ENCODE measurements around the gene CENPH. TPM values are rescaled to one million over a fixed set of nuclear protein-coding genes. Genes with fewer than 3 reads are reported as not detected.

Gene CENPH
- total RNA-seq, 1 experiment from 2014 or later: 79.0 TPM

GRCh38 chr5:69231281-69231680, 41.9 kb downstream of the CENPH start:
- DNase-seq (ENCODE audit: low spot score): no peak
- ChIA-PET CTCF (no interaction called here), POLR2A (no interaction called here)
- Mint-ChIP-seq H3K36me3 (peaks cover 21% of the 10 kb centered on the region), H3K4me1 (peaks cover 10% of the 10 kb centered on the region), H3K9me3 (no peaks in the 10 kb centered on the region), H3K4me3 (no peak overlapping the region), H3K27me3 (ENCODE audit: low read depth) (no peaks in the 10 kb centered on the region), H3K27ac (no peak overlapping the region)
- ATAC-seq: no peak
- TF ChIP-seq HMGA2 (CRISPR knock-in tag; IDR thresholded peaks at IDR 0.05) (no peak), GTF2I (CRISPR knock-in tag; conservative IDR thresholded peaks at IDR 0.05) (no peak), EMX1 (CRISPR knock-in tag; IDR thresholded peaks at IDR 0.05) (no peak), OVOL2 (CRISPR knock-in tag; IDR thresholded peaks at IDR 0.05; ENCODE audit: borderline replicate concordance) (no peak), SP1 (CRISPR knock-in tag; conservative IDR thresholded peaks at IDR 0.05) (no peak), FOXP1 (CRISPR knock-in tag; IDR thresholded peaks at IDR 0.05; ENCODE audit: borderline replicate concordance) (no peak), ERG (CRISPR knock-in tag; IDR thresholded peaks at IDR 0.05) (no peak), MLX (CRISPR knock-in tag; IDR thresholded peaks at IDR 0.05) (no peak), MAX (CRISPR knock-in tag; IDR thresholded peaks at IDR 0.05) (no peak), TCF7 (CRISPR knock-in tag; IDR thresholded peaks at IDR 0.05; ENCODE audit: low read depth) (no peak), ZNF423 (CRISPR knock-in tag; IDR thresholded peaks at IDR 0.05) (no peak), ZNF263 (CRISPR knock-in tag; IDR thresholded peaks at IDR 0.05; ENCODE audit: low read depth) (no peak), CREM (CRISPR knock-in tag; IDR thresholded peaks at IDR 0.05) (no peak), ZNF532 (CRISPR knock-in tag; IDR thresholded peaks at IDR 0.05; ENCODE audit: borderline replicate concordance) (no peak), ZNF232 (CRISPR knock-in tag; IDR thresholded peaks at IDR 0.05) (no peak), TP53 (CRISPR knock-in tag; IDR thresholded peaks at IDR 0.05) (no peak), SMAD4 (CRISPR knock-in tag; IDR thresholded peaks at IDR 0.05) (no peak)
- TF ChIP-seq, protein P1, sequence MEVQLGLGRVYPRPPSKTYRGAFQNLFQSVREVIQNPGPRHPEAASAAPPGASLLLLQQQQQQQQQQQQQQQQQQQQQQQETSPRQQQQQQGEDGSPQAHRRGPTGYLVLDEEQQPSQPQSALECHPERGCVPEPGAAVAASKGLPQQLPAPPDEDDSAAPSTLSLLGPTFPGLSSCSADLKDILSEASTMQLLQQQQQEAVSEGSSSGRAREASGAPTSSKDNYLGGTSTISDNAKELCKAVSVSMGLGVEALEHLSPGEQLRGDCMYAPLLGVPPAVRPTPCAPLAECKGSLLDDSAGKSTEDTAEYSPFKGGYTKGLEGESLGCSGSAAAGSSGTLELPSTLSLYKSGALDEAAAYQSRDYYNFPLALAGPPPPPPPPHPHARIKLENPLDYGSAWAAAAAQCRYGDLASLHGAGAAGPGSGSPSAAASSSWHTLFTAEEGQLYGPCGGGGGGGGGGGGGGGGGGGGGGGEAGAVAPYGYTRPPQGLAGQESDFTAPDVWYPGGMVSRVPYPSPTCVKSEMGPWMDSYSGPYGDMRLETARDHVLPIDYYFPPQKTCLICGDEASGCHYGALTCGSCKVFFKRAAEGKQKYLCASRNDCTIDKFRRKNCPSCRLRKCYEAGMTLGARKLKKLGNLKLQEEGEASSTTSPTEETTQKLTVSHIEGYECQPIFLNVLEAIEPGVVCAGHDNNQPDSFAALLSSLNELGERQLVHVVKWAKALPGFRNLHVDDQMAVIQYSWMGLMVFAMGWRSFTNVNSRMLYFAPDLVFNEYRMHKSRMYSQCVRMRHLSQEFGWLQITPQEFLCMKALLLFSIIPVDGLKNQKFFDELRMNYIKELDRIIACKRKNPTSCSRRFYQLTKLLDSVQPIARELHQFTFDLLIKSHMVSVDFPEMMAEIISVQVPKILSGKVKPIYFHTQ (CRISPR knock-in tag; IDR thresholded peaks at IDR 0.05): no peak
- TF ChIP-seq, protein P2, sequence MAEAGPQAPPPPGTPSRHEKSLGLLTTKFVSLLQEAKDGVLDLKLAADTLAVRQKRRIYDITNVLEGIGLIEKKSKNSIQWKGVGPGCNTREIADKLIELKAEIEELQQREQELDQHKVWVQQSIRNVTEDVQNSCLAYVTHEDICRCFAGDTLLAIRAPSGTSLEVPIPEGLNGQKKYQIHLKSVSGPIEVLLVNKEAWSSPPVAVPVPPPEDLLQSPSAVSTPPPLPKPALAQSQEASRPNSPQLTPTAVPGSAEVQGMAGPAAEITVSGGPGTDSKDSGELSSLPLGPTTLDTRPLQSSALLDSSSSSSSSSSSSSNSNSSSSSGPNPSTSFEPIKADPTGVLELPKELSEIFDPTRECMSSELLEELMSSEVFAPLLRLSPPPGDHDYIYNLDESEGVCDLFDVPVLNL (CRISPR knock-in tag; IDR thresholded peaks at IDR 0.05; ENCODE audit: borderline replicate concordance, low read depth): no peak
- TF ChIP-seq, protein P3, sequence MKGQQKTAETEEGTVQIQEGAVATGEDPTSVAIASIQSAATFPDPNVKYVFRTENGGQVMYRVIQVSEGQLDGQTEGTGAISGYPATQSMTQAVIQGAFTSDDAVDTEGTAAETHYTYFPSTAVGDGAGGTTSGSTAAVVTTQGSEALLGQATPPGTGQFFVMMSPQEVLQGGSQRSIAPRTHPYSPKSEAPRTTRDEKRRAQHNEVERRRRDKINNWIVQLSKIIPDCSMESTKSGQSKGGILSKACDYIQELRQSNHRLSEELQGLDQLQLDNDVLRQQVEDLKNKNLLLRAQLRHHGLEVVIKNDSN (CRISPR knock-in tag; IDR thresholded peaks at IDR 0.05): no peak

All from WTC11 (cell line).